HUDEP-2 (cell line): ENCODE measurements around the gene HERPUD2.
A peak's percentile ranks its signal among the peaks of the same experiment; 100 is the strongest.

ENCODE experiments used
- DNase-seq, 76 experiments: peaks; one replicate each; lab custom pipeline; 2025; ENCODE audit not compliant: unreplicated experiment in 76 of 76; lab: John Stamatoyannopoulos, UW

HERPUD2 gene

GRCh38 chr7:35694784-35695472 is at the start of gene HERPUD2:
HERPUD2 (minus strand) TSS chr7:35695135; CDS start chr7:35694330, 805 bp downstream.
- DNase-seq, result peak in 74 of 76 experiments; percentile 41 to 94 (median 82)

- no peak for DNase-seq
Measured at GRCh38 chr7:35738889-35739288, 44.0 kb upstream of the HERPUD2 start.

- no peak for DNase-seq
Measured at GRCh38 chr7:35736725-35737124, 41.8 kb upstream of the HERPUD2 start.

GRCh38 chr7:35735396-35735795 is 40.5 kb upstream of the HERPUD2 start:
- no peak for DNase-seq

- DNase-seq, result no peak
Measured at GRCh38 chr7:35734001-35734483, 39.1 kb upstream of the HERPUD2 start.

GRCh38 chr7:35731349-35731748 is 36.4 kb upstream of the HERPUD2 start:
- no peak for DNase-seq

GRCh38 chr7:35729061-35729783 is 34.3 kb upstream of the HERPUD2 start:
- DNase-seq, result peak in 24 of 76 experiments; percentile 2 to 57 (median 26)

- no peak for DNase-seq
Measured at GRCh38 chr7:35728412-35729060, 33.6 kb upstream of the HERPUD2 start.

GRCh38 chr7:35727571-35727970 is 32.6 kb upstream of the HERPUD2 start:
- peak in 4 of 76 experiments; percentile 17 to 28 (median 22) for DNase-seq

- no peak for DNase-seq
Measured at GRCh38 chr7:35726654-35727053, 31.7 kb upstream of the HERPUD2 start.

GRCh38 chr7:35725280-35725680 is 30.3 kb upstream of the HERPUD2 start:
- DNase-seq, result no peak

- no peak for DNase-seq
Measured at GRCh38 chr7:35723011-35723410, 28.1 kb upstream of the HERPUD2 start.

- DNase-seq, result no peak
Measured at GRCh38 chr7:35722054-35722849, 27.3 kb upstream of the HERPUD2 start.

- no peak for DNase-seq
Measured at GRCh38 chr7:35721288-35721687, 26.4 kb upstream of the HERPUD2 start.

- no peak for DNase-seq
Measured at GRCh38 chr7:35720849-35721248, 25.9 kb upstream of the HERPUD2 start.

GRCh38 chr7:35720032-35720431 is 25.1 kb upstream of the HERPUD2 start:
- no peak for DNase-seq

- DNase-seq, result no peak
Measured at GRCh38 chr7:35718047-35718446, 23.1 kb upstream of the HERPUD2 start.

GRCh38 chr7:35717516-35717915 is 22.6 kb upstream of the HERPUD2 start:
- no peak for DNase-seq

- DNase-seq, result no peak
Measured at GRCh38 chr7:35717013-35717412, 22.1 kb upstream of the HERPUD2 start.

- no peak for DNase-seq
Measured at GRCh38 chr7:35716038-35716803, 21.3 kb upstream of the HERPUD2 start.
